ENCODE results near the gene GPC1.

- TF ChIP-seq CTCF (IDR thresholded peaks at IDR 0.05) (no peak), TAF1 (IDR thresholded peaks at IDR 0.05; ENCODE audit: borderline replicate concordance, low read depth, low read length) (no peak), RCOR1 (IDR thresholded peaks at IDR 0.05; ENCODE audit: low read length) (no peak)
Observed at GRCh38 chr2:240401781-240402551, 33.5 kb upstream of the GPC1 start.

Data from SK-N-SH (cell line).